Measurements from ENCODE around the gene SMIM20.
"Not testable (repeated sequence)": the region's sequence is repeated elsewhere in the genome, so short reads cannot be mapped to it uniquely, and the experiment has no call there.

SMIM20 gene

GRCh38 chr4:25913851-25914669, at the start of gene SMIM20:
Gene SMIM20 (plus strand): TSS chr4:25914220. CDS start chr4:25914314, 94 bp downstream.
- Histone ChIP-seq H3K27ac (ENCODE audit: low read length) (peak within 1 kb of the TSS; percentile 81), H3K36me3 (replicated peaks; ENCODE audit: low read depth, low read length) (peaks cover 3% of the 10 kb centered on the region), H3K27me3 (ENCODE audit: low read depth, low read length) (no peaks in the 10 kb centered on the region), H3K79me2 (ENCODE audit: low read length) (peaks cover 11% of the 10 kb centered on the region), H3K4me3 (ENCODE audit: low read length) (peak within 1 kb of the TSS; percentile 86), H2AFZ (ENCODE audit: low read depth, low read length) (peak within 1 kb of the TSS; percentile 37), H4K20me1 (ENCODE audit: insufficient read depth, low read length) (no peaks in the 10 kb centered on the region), H3K9me3 (ENCODE audit: insufficient read depth, low read length) (no peaks in the 10 kb centered on the region; the same call in 1 of the 2 replicates), H3K4me1 (ENCODE audit: low read length) (peaks cover 17% of the 10 kb centered on the region), H3K4me2 (ENCODE audit: low read length) (peak within 1 kb of the TSS; percentile 93), H3K9ac (ENCODE audit: low read length) (peak within 1 kb of the TSS; percentile 85)
- TF ChIP-seq, protein P1, sequence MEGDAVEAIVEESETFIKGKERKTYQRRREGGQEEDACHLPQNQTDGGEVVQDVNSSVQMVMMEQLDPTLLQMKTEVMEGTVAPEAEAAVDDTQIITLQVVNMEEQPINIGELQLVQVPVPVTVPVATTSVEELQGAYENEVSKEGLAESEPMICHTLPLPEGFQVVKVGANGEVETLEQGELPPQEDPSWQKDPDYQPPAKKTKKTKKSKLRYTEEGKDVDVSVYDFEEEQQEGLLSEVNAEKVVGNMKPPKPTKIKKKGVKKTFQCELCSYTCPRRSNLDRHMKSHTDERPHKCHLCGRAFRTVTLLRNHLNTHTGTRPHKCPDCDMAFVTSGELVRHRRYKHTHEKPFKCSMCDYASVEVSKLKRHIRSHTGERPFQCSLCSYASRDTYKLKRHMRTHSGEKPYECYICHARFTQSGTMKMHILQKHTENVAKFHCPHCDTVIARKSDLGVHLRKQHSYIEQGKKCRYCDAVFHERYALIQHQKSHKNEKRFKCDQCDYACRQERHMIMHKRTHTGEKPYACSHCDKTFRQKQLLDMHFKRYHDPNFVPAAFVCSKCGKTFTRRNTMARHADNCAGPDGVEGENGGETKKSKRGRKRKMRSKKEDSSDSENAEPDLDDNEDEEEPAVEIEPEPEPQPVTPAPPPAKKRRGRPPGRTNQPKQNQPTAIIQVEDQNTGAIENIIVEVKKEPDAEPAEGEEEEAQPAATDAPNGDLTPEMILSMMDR (IDR thresholded peaks at IDR 0.05; ENCODE audit: low read depth, low read length) = no peak
- TF ChIP-seq EZH2phosphoT487 (IDR thresholded peaks at IDR 0.05; ENCODE audit: low read depth) = no peak

DNA sequence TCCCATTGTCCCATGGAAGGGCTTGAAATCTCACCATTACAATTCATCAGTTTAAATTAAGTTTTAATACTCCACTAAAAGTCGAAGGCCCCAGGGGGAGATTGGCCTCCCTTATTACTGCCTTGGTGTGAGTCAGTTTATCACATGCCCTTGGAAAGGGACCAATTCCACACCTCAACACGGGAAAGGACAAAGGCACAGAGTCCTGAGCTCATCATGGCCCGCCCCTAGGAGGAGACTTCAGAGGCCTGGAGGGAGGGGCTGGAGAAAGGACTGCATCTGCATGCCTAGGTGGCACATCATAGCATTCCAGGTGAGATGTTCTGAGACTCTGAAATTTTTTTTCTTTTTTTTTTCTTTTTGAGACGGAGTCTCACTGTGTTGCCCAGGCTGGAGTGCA, 48.4 kb upstream of the SMIM20 start:
- Histone ChIP-seq H3K9ac (ENCODE audit: low read length) (no peak overlapping the region), H3K36me3 (replicated peaks; ENCODE audit: low read depth, low read length) (peaks cover 9% of the 10 kb centered on the region), H3K9me3 (ENCODE audit: insufficient read depth, low read length) (no peaks in the 10 kb centered on the region), H3K4me2 (ENCODE audit: low read length) (no peak overlapping the region), H3K4me1 (ENCODE audit: low read length) (peaks cover 31% of the 10 kb centered on the region), H3K4me3 (ENCODE audit: low read length) (no peak overlapping the region), H3K27me3 (ENCODE audit: low read depth, low read length) (no peaks in the 10 kb centered on the region), H3K79me2 (ENCODE audit: low read length) (peaks cover 20% of the 10 kb centered on the region), H2AFZ (ENCODE audit: low read depth, low read length) (no peak overlapping the region), H3K27ac (ENCODE audit: low read length) (no peak overlapping the region), H4K20me1 (ENCODE audit: insufficient read depth, low read length) (peaks cover 3% of the 10 kb centered on the region; the same call in 1 of the 2 replicates)
- TF ChIP-seq, protein P1 (IDR thresholded peaks at IDR 0.05; ENCODE audit: low read depth, low read length) = no peak
- no peak for TF ChIP-seq EZH2phosphoT487 (IDR thresholded peaks at IDR 0.05; ENCODE audit: low read depth)

GRCh38 chr4:25866401-25866800, 47.6 kb upstream of the SMIM20 start:
- H3K27me3 ChIP-seq (ENCODE audit: low read depth, low read length); H2AFZ ChIP-seq (ENCODE audit: low read depth, low read length); H4K20me1 ChIP-seq (ENCODE audit: insufficient read depth, low read length); H3K27ac ChIP-seq (ENCODE audit: low read length); H3K9me3 ChIP-seq (ENCODE audit: insufficient read depth, low read length); H3K4me3 ChIP-seq (ENCODE audit: low read length); H3K36me3 ChIP-seq (replicated peaks; ENCODE audit: low read depth, low read length); H3K4me2 ChIP-seq (ENCODE audit: low read length); H3K9ac ChIP-seq (ENCODE audit: low read length): not testable (repeated sequence)
- Histone ChIP-seq H3K79me2 (ENCODE audit: low read length) (peaks cover 12% of the 10 kb centered on the region), H3K4me1 (ENCODE audit: low read length) (peaks cover 31% of the 10 kb centered on the region)

- H3K79me2 ChIP-seq (ENCODE audit: low read length) = no peaks in the 10 kb centered on the region; the same call in 1 of the 2 replicates
- TF ChIP-seq EZH2phosphoT487 (IDR thresholded peaks at IDR 0.05; ENCODE audit: low read depth) = no peak
- TF ChIP-seq, protein P1 (IDR thresholded peaks at IDR 0.05; ENCODE audit: low read depth, low read length) = no peak
- H2AFZ ChIP-seq (ENCODE audit: low read depth, low read length) = no peak overlapping the region
- no peaks in the 10 kb centered on the region for H4K20me1 ChIP-seq (ENCODE audit: insufficient read depth, low read length)
- no peaks in the 10 kb centered on the region for H3K9me3 ChIP-seq (ENCODE audit: insufficient read depth, low read length)
- no peak overlapping the region for H3K4me2 ChIP-seq (ENCODE audit: low read length)
- H3K36me3 ChIP-seq (replicated peaks; ENCODE audit: low read depth, low read length) = peaks cover 6% of the 10 kb centered on the region
- no peak overlapping the region for H3K27ac ChIP-seq (ENCODE audit: low read length)
- H3K27me3 ChIP-seq (ENCODE audit: low read depth, low read length) = no peaks in the 10 kb centered on the region
- H3K4me3 ChIP-seq (ENCODE audit: low read length) = no peak overlapping the region
- H3K9ac ChIP-seq (ENCODE audit: low read length) = no peak overlapping the region
- peaks cover 41% of the 10 kb centered on the region for H3K4me1 ChIP-seq (ENCODE audit: low read length)
Measured at GRCh38 chr4:25867781-25868294, 46.2 kb upstream of the SMIM20 start.
